ENCODE data around the gene LPIN3.

DNA sequence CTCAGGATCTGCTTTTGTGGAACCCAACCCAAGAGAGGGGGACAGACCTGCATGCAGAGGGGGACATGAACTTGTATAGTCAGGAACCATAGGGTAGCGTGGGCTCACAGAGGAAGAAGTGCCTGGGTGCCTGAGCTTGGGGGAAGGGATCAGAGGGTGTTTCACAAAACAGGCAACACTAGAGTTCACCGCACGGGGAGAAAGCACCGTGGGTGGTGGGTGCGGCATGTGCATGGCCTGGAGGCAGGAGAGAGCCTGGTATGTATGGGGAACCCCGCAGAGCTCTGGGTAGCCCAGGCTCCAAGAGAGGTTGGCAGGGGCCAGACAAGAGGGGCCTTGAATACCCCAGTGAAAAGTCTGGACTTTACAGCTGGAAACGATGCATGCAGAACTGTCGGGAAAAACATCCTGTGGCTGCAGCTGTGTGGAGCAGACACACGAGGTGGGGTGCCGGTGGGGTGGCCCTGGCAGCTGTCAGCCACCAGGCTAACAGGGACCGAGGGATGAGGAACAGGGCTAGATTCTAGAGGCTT, 32.7 kb downstream of the LPIN3 start:
- TF ChIP-seq YY1 (IDR thresholded peaks at IDR 0.05; ENCODE audit: low read depth): no peak
- TF ChIP-seq, protein P1, sequence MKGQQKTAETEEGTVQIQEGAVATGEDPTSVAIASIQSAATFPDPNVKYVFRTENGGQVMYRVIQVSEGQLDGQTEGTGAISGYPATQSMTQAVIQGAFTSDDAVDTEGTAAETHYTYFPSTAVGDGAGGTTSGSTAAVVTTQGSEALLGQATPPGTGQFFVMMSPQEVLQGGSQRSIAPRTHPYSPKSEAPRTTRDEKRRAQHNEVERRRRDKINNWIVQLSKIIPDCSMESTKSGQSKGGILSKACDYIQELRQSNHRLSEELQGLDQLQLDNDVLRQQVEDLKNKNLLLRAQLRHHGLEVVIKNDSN (IDR thresholded peaks at IDR 0.05): no peak
- TF ChIP-seq RAD21 (IDR thresholded peaks at IDR 0.05; ENCODE audit: low read depth): no peak
- TF ChIP-seq EP300 (IDR thresholded peaks at IDR 0.05; ENCODE audit: borderline replicate concordance): no peak
- TF ChIP-seq TEAD4 (IDR thresholded peaks at IDR 0.05): no peak
- TF ChIP-seq, protein P2, sequence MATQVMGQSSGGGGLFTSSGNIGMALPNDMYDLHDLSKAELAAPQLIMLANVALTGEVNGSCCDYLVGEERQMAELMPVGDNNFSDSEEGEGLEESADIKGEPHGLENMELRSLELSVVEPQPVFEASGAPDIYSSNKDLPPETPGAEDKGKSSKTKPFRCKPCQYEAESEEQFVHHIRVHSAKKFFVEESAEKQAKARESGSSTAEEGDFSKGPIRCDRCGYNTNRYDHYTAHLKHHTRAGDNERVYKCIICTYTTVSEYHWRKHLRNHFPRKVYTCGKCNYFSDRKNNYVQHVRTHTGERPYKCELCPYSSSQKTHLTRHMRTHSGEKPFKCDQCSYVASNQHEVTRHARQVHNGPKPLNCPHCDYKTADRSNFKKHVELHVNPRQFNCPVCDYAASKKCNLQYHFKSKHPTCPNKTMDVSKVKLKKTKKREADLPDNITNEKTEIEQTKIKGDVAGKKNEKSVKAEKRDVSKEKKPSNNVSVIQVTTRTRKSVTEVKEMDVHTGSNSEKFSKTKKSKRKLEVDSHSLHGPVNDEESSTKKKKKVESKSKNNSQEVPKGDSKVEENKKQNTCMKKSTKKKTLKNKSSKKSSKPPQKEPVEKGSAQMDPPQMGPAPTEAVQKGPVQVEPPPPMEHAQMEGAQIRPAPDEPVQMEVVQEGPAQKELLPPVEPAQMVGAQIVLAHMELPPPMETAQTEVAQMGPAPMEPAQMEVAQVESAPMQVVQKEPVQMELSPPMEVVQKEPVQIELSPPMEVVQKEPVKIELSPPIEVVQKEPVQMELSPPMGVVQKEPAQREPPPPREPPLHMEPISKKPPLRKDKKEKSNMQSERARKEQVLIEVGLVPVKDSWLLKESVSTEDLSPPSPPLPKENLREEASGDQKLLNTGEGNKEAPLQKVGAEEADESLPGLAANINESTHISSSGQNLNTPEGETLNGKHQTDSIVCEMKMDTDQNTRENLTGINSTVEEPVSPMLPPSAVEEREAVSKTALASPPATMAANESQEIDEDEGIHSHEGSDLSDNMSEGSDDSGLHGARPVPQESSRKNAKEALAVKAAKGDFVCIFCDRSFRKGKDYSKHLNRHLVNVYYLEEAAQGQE (IDR thresholded peaks at IDR 0.05; ENCODE audit: low read depth): no peak
- TF ChIP-seq NFIC (IDR thresholded peaks at IDR 0.05): no peak
- no peak for TF ChIP-seq TAF1 (IDR thresholded peaks at IDR 0.05; ENCODE audit: low read depth)
- no peak for TF ChIP-seq FOXM1 (IDR thresholded peaks at IDR 0.05; ENCODE audit: borderline replicate concordance, low read depth)
- no peak for TF ChIP-seq CEBPB (IDR thresholded peaks at IDR 0.05)
- TF ChIP-seq, protein P3, sequence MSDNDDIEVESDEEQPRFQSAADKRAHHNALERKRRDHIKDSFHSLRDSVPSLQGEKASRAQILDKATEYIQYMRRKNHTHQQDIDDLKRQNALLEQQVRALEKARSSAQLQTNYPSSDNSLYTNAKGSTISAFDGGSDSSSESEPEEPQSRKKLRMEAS (IDR thresholded peaks at IDR 0.05): no peak
- no peak for TF ChIP-seq EGR1 (IDR thresholded peaks at IDR 0.05)
- no peak for TF ChIP-seq TCF12 (IDR thresholded peaks at IDR 0.05; ENCODE audit: low read depth)
- no peak for TF ChIP-seq ZBTB7A (IDR thresholded peaks at IDR 0.05; ENCODE audit: low read depth)
